ENCODE measurements around the gene DNM3. TPM values are rescaled to one million over a fixed set of nuclear protein-coding genes. Genes with fewer than 3 reads are reported as not detected.

The DNM3 gene
- total RNA-seq, 6 experiments from 2014 or later = 0.25 to 0.73 (median 0.39) TPM

- DNase-seq = no peak
- peaks cover 6% of the 10 kb centered on the region for H3K27me3 Mint-ChIP-seq (ENCODE audit: insufficient read depth)
- no peaks in the 10 kb centered on the region for H3K9me3 Mint-ChIP-seq
- no peak overlapping the region for H3K4me3 Mint-ChIP-seq
- H3K4me1 Mint-ChIP-seq (ENCODE audit: low read depth) = peaks cover 49% of the 10 kb centered on the region
- H3K27ac Mint-ChIP-seq = no peak overlapping the region
- H3K36me3 Mint-ChIP-seq (ENCODE audit: low read depth) = no peaks in the 10 kb centered on the region
- TF ChIP-seq CTCF (IDR thresholded peaks at IDR 0.05) = no peak
Measured at GRCh38 chr1:172453607-172454006, 612.3 kb downstream of the DNM3 start.

- no peak for TF ChIP-seq CTCF (IDR thresholded peaks at IDR 0.05)
- no peak for DNase-seq
- H3K27ac Mint-ChIP-seq = no peak overlapping the region
- no peak overlapping the region for H3K4me3 Mint-ChIP-seq
- H3K4me1 Mint-ChIP-seq (ENCODE audit: low read depth) = peaks cover 35% of the 10 kb centered on the region
- H3K36me3 Mint-ChIP-seq (ENCODE audit: low read depth) = no peaks in the 10 kb centered on the region
- no peaks in the 10 kb centered on the region for H3K9me3 Mint-ChIP-seq
- peaks cover 4% of the 10 kb centered on the region; the same call in 1 of the 2 replicates for H3K27me3 Mint-ChIP-seq (ENCODE audit: insufficient read depth)
Measured at GRCh38 chr1:172455451-172455850, 614.2 kb downstream of the DNM3 start.

- H3K4me1 Mint-ChIP-seq (ENCODE audit: low read depth) = peaks cover 34% of the 10 kb centered on the region
- no peak for TF ChIP-seq CTCF (IDR thresholded peaks at IDR 0.05)
- H3K27me3 Mint-ChIP-seq (ENCODE audit: insufficient read depth) = peaks cover 3% of the 10 kb centered on the region; the same call in 1 of the 2 replicates
- H3K27ac Mint-ChIP-seq = no peak overlapping the region
- DNase-seq = no peak
- H3K9me3 Mint-ChIP-seq = no peaks in the 10 kb centered on the region
- no peaks in the 10 kb centered on the region for H3K36me3 Mint-ChIP-seq (ENCODE audit: low read depth)
- no peak overlapping the region for H3K4me3 Mint-ChIP-seq
Measured at GRCh38 chr1:172456344-172456769, 615.1 kb downstream of the DNM3 start.

GRCh38 chr1:172457479-172458130 is 616.3 kb downstream of the DNM3 start:
- peaks cover 25% of the 10 kb centered on the region for H3K4me1 Mint-ChIP-seq (ENCODE audit: low read depth)

GRCh38 chr1:172460177-172460576 is 618.9 kb downstream of the DNM3 start:
- Mint-ChIP-seq H3K27ac (no peak overlapping the region), H3K27me3 (ENCODE audit: insufficient read depth) (peaks cover 3% of the 10 kb centered on the region; the same call in 1 of the 2 replicates), H3K36me3 (ENCODE audit: low read depth) (no peaks in the 10 kb centered on the region), H3K4me3 (no peak overlapping the region), H3K9me3 (no peaks in the 10 kb centered on the region), H3K4me1 (ENCODE audit: low read depth) (peaks cover 13% of the 10 kb centered on the region)
- no peak for TF ChIP-seq CTCF (IDR thresholded peaks at IDR 0.05)
- DNase-seq = no peak

More at GRCh38 chr1:172457479-172458130, 616.3 kb downstream of the DNM3 start:
- TF ChIP-seq CTCF (IDR thresholded peaks at IDR 0.05) = no peak
- DNase-seq = no peak
- no peaks in the 10 kb centered on the region for H3K9me3 Mint-ChIP-seq
- peaks cover 3% of the 10 kb centered on the region; the same call in 1 of the 2 replicates for H3K27me3 Mint-ChIP-seq (ENCODE audit: insufficient read depth)
- H3K4me3 Mint-ChIP-seq = no peak overlapping the region
- no peaks in the 10 kb centered on the region for H3K36me3 Mint-ChIP-seq (ENCODE audit: low read depth)
- no peak overlapping the region for H3K27ac Mint-ChIP-seq

Data from HFFc6 (cell line).